Skin epidermis (tissue), 12 donors: ENCODE measurements around the gene LAMTOR4.
"Not testable (repeated sequence)": the region's sequence is repeated elsewhere in the genome, so short reads cannot be mapped to it uniquely, and the experiment has no call there.

Source experiments
- H3K27ac ChIP-seq, 21 experiments: fragments of 200-600 bp; sonication (generic) in 11 of 21; one replicate each; pipeline ENCODE4 v1.5.0; 2020; ENCODE audit warnings: mild to moderate bottlenecking in 3 of 21, inconsistent platforms in 2 of 21, moderate library complexity in 2 of 21
- H3K4me3 ChIP-seq, 7 experiments: fragments of 200-600 bp; sonication (generic) in 2 of 7; one replicate each; pipeline ENCODE4 v1.5.0; 2020; ENCODE audit warnings: inconsistent platforms in 2 of 7, mild to moderate bottlenecking in 2 of 7, moderate library complexity in 1 of 7

Gene LAMTOR4

GRCh38 chr7:100119970-100120732, 28.6 kb upstream of the LAMTOR4 start:
- H3K27ac ChIP-seq, result peak overlapping the region; percentile 81 to 99 (median 95)

GRCh38 chr7:100120733-100121036, 28.0 kb upstream of the LAMTOR4 start:
- peak overlapping the region in 2 of 7 experiments; percentile 81 for H3K4me3 ChIP-seq
- peak overlapping the region in 17 of 21 experiments; percentile 81 to 99 (median 95) for H3K27ac ChIP-seq

More at GRCh38 chr7:100119970-100120732, 28.6 kb upstream of the LAMTOR4 start:
- peak overlapping the region; percentile 56 to 85 (median 81) for H3K4me3 ChIP-seq

- H3K27ac ChIP-seq, result peak overlapping the region in 6 of 21 experiments; percentile 17 to 58 (median 45)
Observed at GRCh38 chr7:100122067-100122466, 26.7 kb upstream of the LAMTOR4 start.

GRCh38 chr7:100122568-100122967, 26.1 kb upstream of the LAMTOR4 start:
- Histone ChIP-seq H3K27ac (peak overlapping the region in 6 of 21 experiments; percentile 17 to 58 (median 45)), H3K4me3 (no peak overlapping the region)

More at GRCh38 chr7:100122067-100122466, 26.7 kb upstream of the LAMTOR4 start:
- H3K4me3 ChIP-seq, result no peak overlapping the region

- Histone ChIP-seq H3K4me3 (no peak overlapping the region), H3K27ac (peak overlapping the region in 6 of 21 experiments; percentile 2 to 37 (median 15))
Observed at GRCh38 chr7:100124301-100125230, 24.2 kb upstream of the LAMTOR4 start.

- H3K27ac ChIP-seq, result peak overlapping the region; percentile 81 to 99 (median 95)
- H3K4me3 ChIP-seq, result peak overlapping the region; percentile 60 to 93 (median 73)
Observed at GRCh38 chr7:100126239-100126930, 22.3 kb upstream of the LAMTOR4 start.

- peak within 1 kb of the TSS; percentile 81 to 99 (median 95) for H3K27ac ChIP-seq
- H3K4me3 ChIP-seq, result peak within 1 kb of the TSS; percentile 60 to 93 (median 73)
Observed at GRCh38 chr7:100126931-100127865, 21.5 kb upstream of the LAMTOR4 start, which contains the start of gene MBLAC1. Gene MBLAC1 (plus strand): TSS chr7:100126967. CDS start chr7:100127396, 429 bp downstream.

GRCh38 chr7:100127866-100128636, 20.7 kb upstream of the LAMTOR4 start:
- Histone ChIP-seq H3K4me3 (peak overlapping the region; percentile 60 to 93 (median 73)), H3K27ac (peak overlapping the region in 20 of 21 experiments; percentile 81 to 99 (median 95))

- Histone ChIP-seq H3K27ac (peak overlapping the region in 2 of 21 experiments; percentile 89 to 94), H3K4me3 (no peak overlapping the region)
Observed at GRCh38 chr7:100128637-100128963, 20.1 kb upstream of the LAMTOR4 start.

GRCh38 chr7:100130220-100130607, 18.5 kb upstream of the LAMTOR4 start:
- not testable (repeated sequence) for H3K4me3 ChIP-seq, H3K27ac ChIP-seq

GRCh38 chr7:100130608-100131453, 17.9 kb upstream of the LAMTOR4 start:
- H3K4me3 ChIP-seq, result no peak overlapping the region

GRCh38 chr7:100132126-100132525, 16.6 kb upstream of the LAMTOR4 start:
- Histone ChIP-seq H3K27ac (no peak overlapping the region), H3K4me3 (no peak overlapping the region)

More at GRCh38 chr7:100130608-100131453, 17.9 kb upstream of the LAMTOR4 start:
- peak overlapping the region in 1 of 21 experiments; percentile 7 for H3K27ac ChIP-seq

- no peak overlapping the region for H3K4me3 ChIP-seq
Observed at GRCh38 chr7:100132697-100133151, 16.0 kb upstream of the LAMTOR4 start.

GRCh38 chr7:100137851-100138760, 10.6 kb upstream of the LAMTOR4 start:
- H3K27ac ChIP-seq, result no peak overlapping the region

More at GRCh38 chr7:100132697-100133151, 16.0 kb upstream of the LAMTOR4 start:
- no peak overlapping the region for H3K27ac ChIP-seq

GRCh38 chr7:100141555-100141949, 7.2 kb upstream of the LAMTOR4 start:
- Histone ChIP-seq H3K4me3 (no peak overlapping the region), H3K27ac (peak overlapping the region in 3 of 21 experiments; percentile 9 to 44 (median 14))

More at GRCh38 chr7:100137851-100138760, 10.6 kb upstream of the LAMTOR4 start:
- H3K4me3 ChIP-seq, result no peak overlapping the region

GRCh38 chr7:100142461-100142860, 6.3 kb upstream of the LAMTOR4 start:
- H3K27ac ChIP-seq, result no peak overlapping the region
- no peak overlapping the region for H3K4me3 ChIP-seq
